ENCODE data around the gene GPER1.
"Not testable (repeated sequence)": the region's sequence is repeated elsewhere in the genome, so short reads cannot be mapped to it uniquely, and the experiment has no call there.

The GPER1 gene

GRCh38 chr7:1070544-1071011, 17.3 kb upstream of the GPER1 start:
- DNase-seq (ENCODE audit: low spot score): no peak

GRCh38 chr7:1071731-1072254, 16.1 kb upstream of the GPER1 start:
- no peak for DNase-seq (ENCODE audit: low spot score)

- DNase-seq (ENCODE audit: low spot score): no peak
Measured at GRCh38 chr7:1073142-1073977, 14.6 kb upstream of the GPER1 start.

GRCh38 chr7:1074018-1074417, 13.9 kb upstream of the GPER1 start:
- DNase-seq (ENCODE audit: low spot score): not testable (repeated sequence)

- no peak for DNase-seq (ENCODE audit: low spot score)
Measured at GRCh38 chr7:1074593-1075431, 13.1 kb upstream of the GPER1 start.

- DNase-seq (ENCODE audit: low spot score): no peak
Measured at GRCh38 chr7:1076184-1077072, 11.5 kb upstream of the GPER1 start.

GRCh38 chr7:1078519-1078918, 9.4 kb upstream of the GPER1 start:
- no peak for DNase-seq (ENCODE audit: low spot score)

- DNase-seq (ENCODE audit: low spot score): no peak
Measured at GRCh38 chr7:1078985-1079384, 8.9 kb upstream of the GPER1 start.

GRCh38 chr7:1079546-1079945, 8.4 kb upstream of the GPER1 start:
- no peak for DNase-seq (ENCODE audit: low spot score)

GRCh38 chr7:1080252-1080920, 7.5 kb upstream of the GPER1 start:
- no peak for DNase-seq (ENCODE audit: low spot score)

GRCh38 chr7:1080921-1081255, 7.0 kb upstream of the GPER1 start:
- no peak for DNase-seq (ENCODE audit: low spot score)

- no peak for DNase-seq (ENCODE audit: low spot score)
Measured at GRCh38 chr7:1081336-1081735, 6.6 kb upstream of the GPER1 start.

- no peak for DNase-seq (ENCODE audit: low spot score)
Measured at GRCh38 chr7:1081931-1082401, 5.9 kb upstream of the GPER1 start.

GRCh38 chr7:1083729-1084657, 3.9 kb upstream of the GPER1 start:
- no peak for DNase-seq (ENCODE audit: low spot score)

GRCh38 chr7:1085266-1085665, 2.6 kb upstream of the GPER1 start:
- no peak for DNase-seq (ENCODE audit: low spot score)

GRCh38 chr7:1085910-1086421, 1.9 kb upstream of the GPER1 start:
- no peak for DNase-seq (ENCODE audit: low spot score)

- DNase-seq (ENCODE audit: low spot score): peak; percentile 66
Measured at GRCh38 chr7:1086588-1087464, 1.1 kb upstream of the GPER1 start.

- DNase-seq (ENCODE audit: low spot score): no peak
Measured at GRCh38 chr7:1087465-1087814, 473 bp upstream of the GPER1 start.

- DNase-seq (ENCODE audit: low spot score): no peak
Measured at GRCh38 chr7:1090236-1090635, 2.3 kb downstream of the GPER1 start.

Data from CD4-positive, alpha-beta T cell treated with Interleukin-15 for 4 hours (primary cell).